ENCODE measurements around the gene UVSSA. TPM values are rescaled to one million over a fixed set of nuclear protein-coding genes. Genes with fewer than 3 reads are reported as not detected.

The UVSSA gene
- total and polyA plus RNA-seq, 12 donors: 2.4 to 11.9 (median 6.6) TPM

DNA sequence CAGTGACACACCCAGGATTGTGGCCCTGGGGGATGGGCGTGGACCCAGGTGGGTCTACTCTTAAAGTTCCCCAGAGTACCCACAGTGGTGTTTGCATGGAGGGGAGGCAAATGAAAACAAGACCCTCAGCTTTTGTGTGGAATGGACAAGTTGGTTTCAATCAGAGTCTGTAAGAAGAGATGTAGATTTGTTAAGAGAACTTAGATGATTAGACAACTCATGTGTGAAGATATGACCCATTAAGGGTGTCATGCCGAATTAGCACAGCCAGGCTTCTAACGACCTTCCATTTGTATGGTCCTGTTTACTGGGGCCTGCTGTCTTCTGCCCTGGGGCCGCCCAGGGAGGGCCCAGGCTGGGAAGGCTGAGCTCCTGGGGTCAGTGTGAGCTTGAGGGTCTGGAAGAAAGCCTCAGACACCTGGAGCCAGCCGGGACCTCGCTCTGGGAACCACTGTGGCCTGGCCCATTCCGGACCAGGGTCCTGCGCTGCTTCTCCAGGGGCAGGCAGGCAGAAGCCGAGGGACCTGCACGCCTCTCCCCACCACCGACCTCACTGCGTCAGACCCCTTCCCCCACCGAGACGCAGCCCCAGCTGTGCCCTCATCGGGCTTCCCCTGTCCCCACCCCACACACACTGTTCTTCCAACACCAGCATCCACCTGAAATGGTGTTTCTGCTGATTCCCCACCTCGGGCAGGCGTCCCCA, 20.4 kb downstream of the UVSSA start:
- Histone ChIP-seq H3K4me3 (no peak overlapping the region), H3K36me3 (peaks cover 0 to 80% (median 0%) of the 10 kb centered on the region in 9 donors), H3K27ac (no peak overlapping the region), H3K9me3 (no peaks in the 10 kb centered on the region), H3K27me3 (no peaks in the 10 kb centered on the region), H3K4me1 (no peaks in the 10 kb centered on the region)
- DNase-seq (no peak), ATAC-seq (peak in 1 of 8 donors; percentile 8)
- intact Hi-C loops (cut with DNase I): loop anchor here in 1 of 10 donors (10.0 kb wide), 1 partner anchor 147 kb away; no protein-coding TSS in a partner anchor
- 94 to 95% methylated on average over 17 of the region's 17 CpGs for WGBS, 2 donors
- TF ChIP-seq, protein P1, sequence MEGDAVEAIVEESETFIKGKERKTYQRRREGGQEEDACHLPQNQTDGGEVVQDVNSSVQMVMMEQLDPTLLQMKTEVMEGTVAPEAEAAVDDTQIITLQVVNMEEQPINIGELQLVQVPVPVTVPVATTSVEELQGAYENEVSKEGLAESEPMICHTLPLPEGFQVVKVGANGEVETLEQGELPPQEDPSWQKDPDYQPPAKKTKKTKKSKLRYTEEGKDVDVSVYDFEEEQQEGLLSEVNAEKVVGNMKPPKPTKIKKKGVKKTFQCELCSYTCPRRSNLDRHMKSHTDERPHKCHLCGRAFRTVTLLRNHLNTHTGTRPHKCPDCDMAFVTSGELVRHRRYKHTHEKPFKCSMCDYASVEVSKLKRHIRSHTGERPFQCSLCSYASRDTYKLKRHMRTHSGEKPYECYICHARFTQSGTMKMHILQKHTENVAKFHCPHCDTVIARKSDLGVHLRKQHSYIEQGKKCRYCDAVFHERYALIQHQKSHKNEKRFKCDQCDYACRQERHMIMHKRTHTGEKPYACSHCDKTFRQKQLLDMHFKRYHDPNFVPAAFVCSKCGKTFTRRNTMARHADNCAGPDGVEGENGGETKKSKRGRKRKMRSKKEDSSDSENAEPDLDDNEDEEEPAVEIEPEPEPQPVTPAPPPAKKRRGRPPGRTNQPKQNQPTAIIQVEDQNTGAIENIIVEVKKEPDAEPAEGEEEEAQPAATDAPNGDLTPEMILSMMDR (IDR thresholded peaks at IDR 0.05): no peak

DNA sequence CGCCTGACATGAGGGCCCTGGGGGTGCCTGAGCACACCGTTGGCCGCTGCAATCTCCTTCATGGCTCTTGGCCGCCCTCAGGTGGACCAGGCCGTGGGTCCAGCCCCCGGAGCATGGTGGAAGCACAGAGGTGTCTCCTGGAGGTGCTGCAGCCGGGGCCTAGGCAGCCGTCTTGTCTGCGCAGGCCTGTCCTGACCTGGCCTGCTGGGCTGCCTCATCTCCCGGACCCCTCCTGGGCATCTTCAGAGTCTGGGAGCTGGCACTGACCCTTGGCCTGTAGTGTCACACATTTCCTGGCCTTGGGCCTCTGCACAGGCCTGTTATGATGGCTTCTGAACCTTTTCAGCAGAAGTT, 20.9 kb downstream of the UVSSA start:
- TF ChIP-seq, protein P1 (IDR thresholded peaks at IDR 0.05): no peak
- DNase-seq (no peak), ATAC-seq (peak in 1 of 8 donors; percentile 16)
- Histone ChIP-seq H3K27me3 (no peaks in the 10 kb centered on the region), H3K4me3 (no peak overlapping the region), H3K9me3 (no peaks in the 10 kb centered on the region), H3K27ac (no peak overlapping the region), H3K36me3 (peaks cover 0 to 79% (median 0%) of the 10 kb centered on the region in 9 donors), H3K4me1 (no peaks in the 10 kb centered on the region)
- WGBS, 2 donors: 90% methylated on average over 10 of the region's 10 CpGs
- intact Hi-C loops (cut with DNase I): loop anchor here in 1 of 10 donors (10.0 kb wide), 1 partner anchor 147 kb away; no protein-coding TSS in a partner anchor

DNA sequence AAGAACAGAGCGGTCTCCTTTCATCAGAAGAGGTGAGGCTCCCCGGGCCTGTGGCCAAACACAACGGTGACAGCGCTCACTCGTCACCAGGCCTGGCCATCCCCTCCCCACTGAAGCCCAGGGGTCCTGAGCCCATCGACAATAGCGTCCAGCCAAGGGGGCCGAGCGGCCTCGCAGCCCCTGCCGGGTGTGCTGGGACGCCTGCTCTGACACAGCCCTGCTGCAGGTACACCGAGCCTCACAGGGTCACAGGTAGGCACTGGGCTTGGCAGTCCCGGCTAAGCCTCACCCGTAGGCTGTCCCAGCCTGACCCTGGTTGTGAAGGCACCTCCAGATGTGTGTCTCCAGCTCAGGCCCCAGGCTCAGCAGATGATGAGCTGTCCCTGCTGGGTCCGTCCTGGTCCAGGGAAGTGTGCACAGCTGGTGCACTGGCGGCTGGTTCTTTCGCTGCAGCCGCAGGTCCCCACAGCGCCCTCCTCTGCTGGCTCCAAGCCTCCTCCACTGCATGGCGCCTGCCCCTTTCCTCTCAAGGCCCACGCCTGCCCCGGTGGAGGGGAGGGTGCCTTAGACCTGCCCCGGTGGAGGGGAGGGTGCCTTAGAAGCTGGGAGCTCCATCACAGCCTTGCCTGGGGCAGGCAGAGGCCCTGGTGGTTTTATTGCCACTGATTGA, 21.5 kb downstream of the UVSSA start:
- H3K9me3 ChIP-seq: no peaks in the 10 kb centered on the region
- intact Hi-C loops (cut with DNase I): loop anchor here in 1 of 10 donors (10.0 kb wide), 1 partner anchor 146 kb away; no protein-coding TSS in a partner anchor
- 93 to 94% methylated on average over 24 of the region's 24 CpGs for WGBS, 2 donors
- H3K36me3 ChIP-seq: peaks cover 0 to 79% (median 0%) of the 10 kb centered on the region in 9 donors
- TF ChIP-seq, protein P1 (IDR thresholded peaks at IDR 0.05): no peak
- no peaks in the 10 kb centered on the region for H3K4me1 ChIP-seq
- H3K27me3 ChIP-seq: no peaks in the 10 kb centered on the region
- no peak overlapping the region for H3K27ac ChIP-seq
- ATAC-seq (no peak), DNase-seq (no peak)
- H3K4me3 ChIP-seq: no peak overlapping the region

DNA sequence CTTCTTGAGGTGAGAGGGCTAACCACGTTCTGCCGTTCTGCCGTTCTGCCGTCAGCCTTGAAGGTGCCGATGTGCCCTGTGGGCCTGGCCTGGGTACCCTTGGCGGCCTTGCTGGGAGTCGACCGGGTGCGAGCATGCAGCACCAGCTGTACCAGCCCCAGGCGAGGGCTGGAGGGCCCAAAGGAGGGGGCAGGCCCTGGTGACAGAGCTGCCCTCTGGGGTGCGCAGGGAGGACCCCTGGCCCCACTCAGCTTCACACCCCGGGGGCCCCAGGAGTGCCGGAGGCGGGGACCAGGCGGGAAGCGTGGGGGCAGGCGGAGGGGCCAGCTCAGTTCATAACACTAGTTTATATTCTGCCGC, 22.1 kb downstream of the UVSSA start:
- peak in 1 of 8 donors; percentile 8 for ATAC-seq
- no peak for DNase-seq
- no peaks in the 10 kb centered on the region for H3K27me3 ChIP-seq
- TF ChIP-seq, protein P1 (IDR thresholded peaks at IDR 0.05): no peak
- WGBS, 2 donors: 94 to 96% methylated on average over 18 of the region's 18 CpGs
- no peaks in the 10 kb centered on the region for H3K4me1 ChIP-seq
- H3K9me3 ChIP-seq: no peaks in the 10 kb centered on the region
- intact Hi-C loops (cut with DNase I): loop anchor here in 1 of 10 donors (10.0 kb wide), 1 partner anchor 146 kb away; no protein-coding TSS in a partner anchor
- H3K4me3 ChIP-seq: no peak overlapping the region
- H3K36me3 ChIP-seq: peaks cover 0 to 81% (median 0%) of the 10 kb centered on the region in 9 donors
- no peak overlapping the region for H3K27ac ChIP-seq

Data from heart right ventricle (tissue), 16 donors.